Fibroblast of villous mesenchyme (primary cell): ENCODE measurements around the gene RMP24.

Experiments
- DNase-seq: peaks from one replicate; pipeline ENCODE4 v3.0.0-alpha.2; 2010; ENCODE audit warnings: low read depth
- H3K4me3 ChIP-seq: 2 replicates; pipeline ENCODE4 v1.5.1; 2011; ENCODE audit warnings: low read depth, mild to moderate bottlenecking, low read length
- CTCF ChIP-seq: IDR thresholded peaks from 2 replicates; pipeline ENCODE4 v1.5.1; 2012; ENCODE audit warnings: low read depth, mild to moderate bottlenecking, low read length; ENCODE audit not compliant: insufficient read depth

RMP24 gene

DNA sequence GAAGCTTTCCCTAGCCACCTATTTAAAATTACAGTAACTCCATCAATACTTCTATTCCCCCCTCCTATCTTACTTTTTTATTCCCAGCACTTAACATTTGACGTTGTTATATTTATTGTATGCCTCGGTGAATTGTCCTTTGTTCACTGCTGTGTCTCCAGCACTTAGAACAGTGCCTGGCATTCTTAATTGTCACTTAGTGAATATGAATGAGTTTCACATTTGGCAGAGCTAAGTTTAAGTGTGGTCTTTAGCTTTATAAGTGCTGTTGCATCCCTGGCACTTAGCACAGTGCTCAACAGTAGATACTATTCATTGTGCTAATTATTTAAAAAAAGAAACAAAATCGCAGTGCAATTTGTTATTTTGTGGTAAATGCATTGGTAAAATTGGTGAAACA, 1.7 kb downstream of the RMP24 start:
- no peak for DNase-seq
- no peak for TF ChIP-seq CTCF
- no peak overlapping the region for H3K4me3 ChIP-seq

DNA sequence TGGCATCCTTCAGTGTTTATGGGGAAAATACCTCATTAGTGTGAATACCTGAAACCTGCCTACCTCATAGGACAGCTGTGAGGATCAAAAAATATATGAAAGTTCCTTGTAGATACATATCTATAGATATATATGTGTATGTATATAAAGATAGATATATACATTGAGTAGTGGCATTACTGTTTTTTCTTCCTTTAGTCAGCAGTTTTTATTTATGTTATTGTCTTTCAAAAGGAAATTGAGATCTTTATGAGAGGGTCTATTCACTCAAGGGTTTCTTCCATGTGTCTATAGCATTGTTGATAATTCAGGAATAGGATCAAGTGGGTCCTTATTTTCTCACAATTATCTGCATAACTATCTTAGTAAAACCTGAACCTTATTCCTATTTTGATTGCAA, 6.6 kb downstream of the RMP24 start:
- no peak overlapping the region for H3K4me3 ChIP-seq
- TF ChIP-seq CTCF = no peak
- DNase-seq = no peak

- H3K4me3 ChIP-seq = no peak overlapping the region
- no peak for TF ChIP-seq CTCF
- peak; percentile 85 for DNase-seq
These were observed 10.1 kb downstream of the RMP24 start for GRCh38 chr18:35982409-35983114.

DNA sequence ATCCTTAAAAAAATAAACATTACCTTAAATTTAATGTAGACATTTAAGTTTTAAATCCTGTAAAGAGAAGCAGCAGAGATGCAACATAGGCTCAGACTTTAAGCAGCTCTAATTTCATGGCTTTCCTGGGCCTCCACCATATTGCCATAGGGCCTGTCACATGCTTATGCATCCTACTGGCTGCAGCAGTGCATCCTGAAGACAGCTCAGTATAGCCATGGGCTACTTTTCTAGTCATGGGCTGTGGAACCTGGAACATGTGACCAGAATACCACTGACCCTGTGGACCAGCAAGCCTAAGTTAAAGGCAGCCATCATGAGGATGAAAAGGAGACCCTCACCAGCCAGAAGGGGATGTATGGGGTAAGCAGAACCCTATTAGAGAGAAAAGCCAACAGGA, 10.7 kb downstream of the RMP24 start:
- no peak for DNase-seq
- no peak overlapping the region for H3K4me3 ChIP-seq
- TF ChIP-seq CTCF = no peak

DNA sequence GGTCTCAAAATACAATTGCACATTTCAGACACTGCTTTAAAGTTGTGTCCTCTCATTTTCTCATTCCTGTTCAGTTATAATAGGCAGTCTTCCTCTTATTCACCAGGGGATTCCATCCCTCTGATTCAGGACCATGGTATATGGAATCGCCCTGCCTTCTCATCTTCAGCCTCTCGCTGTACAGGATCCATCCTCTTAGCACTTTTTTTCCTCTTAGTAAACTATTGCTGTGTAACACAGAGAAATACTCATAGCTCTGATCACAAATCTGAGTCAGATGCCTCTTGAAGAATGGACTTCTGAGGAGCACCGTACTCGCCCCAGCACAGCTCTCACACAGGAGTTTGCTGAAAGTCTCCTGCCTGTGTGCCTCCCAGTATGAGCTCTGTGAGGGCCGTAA, 11.3 kb downstream of the RMP24 start:
- DNase-seq = no peak
- no peak overlapping the region for H3K4me3 ChIP-seq
- no peak for TF ChIP-seq CTCF

DNA sequence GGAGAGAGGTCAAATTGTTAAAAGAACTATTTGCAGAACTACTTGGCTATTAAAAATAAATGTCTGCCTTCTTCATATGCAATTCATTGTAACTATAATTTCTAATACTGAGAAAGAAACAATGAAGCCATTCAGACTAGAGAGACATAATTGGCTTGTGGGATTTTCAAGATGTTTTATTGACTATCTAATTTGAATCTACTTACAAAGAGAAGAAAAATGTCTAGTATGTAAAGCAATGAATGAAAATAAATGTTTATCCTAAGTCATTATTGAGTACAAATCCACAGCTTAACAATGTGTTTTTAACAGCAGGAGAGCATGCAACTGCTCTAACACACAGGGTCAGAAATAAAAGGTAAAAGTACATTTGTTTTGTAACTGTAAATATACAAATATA, 19.2 kb downstream of the RMP24 start:
- no peak overlapping the region for H3K4me3 ChIP-seq
- no peak for TF ChIP-seq CTCF
- DNase-seq = no peak

- H3K4me3 ChIP-seq = no peak overlapping the region
- DNase-seq = no peak
- no peak for TF ChIP-seq CTCF
These were observed 20.5 kb downstream of the RMP24 start for GRCh38 chr18:35993013-35993412.
